HG03571 (cell line): ENCODE measurements around the gene CDH23.

Experiments used
- ATAC-seq: cut with Tn5 transposase; IDR thresholded peaks from one replicate; pipeline ENCODE4 v1.9.1; 2021; ENCODE audit not compliant: unreplicated experiment

Gene CDH23

GRCh38 chr10:71713135-71714030 is 316.7 kb downstream of the CDH23 start:
- no peak for ATAC-seq

- ATAC-seq = no peak
These were observed 317.3 kb downstream of the CDH23 start for GRCh38 chr10:71714031-71714410.

- no peak for ATAC-seq
These were observed 317.9 kb downstream of the CDH23 start for GRCh38 chr10:71714592-71714991.

- no peak for ATAC-seq
These were observed 318.3 kb downstream of the CDH23 start for GRCh38 chr10:71715026-71715425.

GRCh38 chr10:71715860-71716259 is 319.1 kb downstream of the CDH23 start:
- no peak for ATAC-seq

GRCh38 chr10:71716426-71716825 is 319.7 kb downstream of the CDH23 start:
- no peak for ATAC-seq

GRCh38 chr10:71717056-71717455 is 320.3 kb downstream of the CDH23 start:
- no peak for ATAC-seq

- ATAC-seq = no peak
These were observed 320.8 kb downstream of the CDH23 start for GRCh38 chr10:71717551-71717951.

- no peak for ATAC-seq
These were observed 321.5 kb downstream of the CDH23 start for GRCh38 chr10:71718165-71718698.

- no peak for ATAC-seq
These were observed 322.3 kb downstream of the CDH23 start for GRCh38 chr10:71719042-71719441.

GRCh38 chr10:71719464-71720201 is 322.9 kb downstream of the CDH23 start, which contains the start of gene C10orf105:
C10orf105 (minus strand) TSS chr10:71719778; CDS start chr10:71716337, 3,441 bp downstream.
- no peak for ATAC-seq

- ATAC-seq = no peak
These were observed 323.6 kb downstream of the CDH23 start for GRCh38 chr10:71720288-71720687.

GRCh38 chr10:71721313-71721712 is 324.6 kb downstream of the CDH23 start:
- ATAC-seq = no peak

- no peak for ATAC-seq
These were observed 326.1 kb downstream of the CDH23 start for GRCh38 chr10:71722849-71723248.

- ATAC-seq = no peak
These were observed 326.6 kb downstream of the CDH23 start for GRCh38 chr10:71723311-71723710.

- no peak for ATAC-seq
These were observed 327.8 kb downstream of the CDH23 start for GRCh38 chr10:71724539-71724938.

- no peak for ATAC-seq
These were observed 328.5 kb downstream of the CDH23 start for GRCh38 chr10:71725249-71725648.

GRCh38 chr10:71725998-71726579 is 329.4 kb downstream of the CDH23 start:
- ATAC-seq = no peak

- ATAC-seq = no peak
These were observed 329.9 kb downstream of the CDH23 start for GRCh38 chr10:71726580-71727104.

- peak; percentile 36 for ATAC-seq
These were observed 330.5 kb downstream of the CDH23 start for GRCh38 chr10:71727105-71727737.
